BE2C (cell line): ENCODE data around the gene HSPA1L.

ENCODE experiments used
- DNase-seq: peaks from one replicate; pipeline ENCODE4 v3.0.0-alpha.2; 2020
- H3K27me3 ChIP-seq: fragments of 250-450 bp; sonication (Bioruptor Pico); 2 replicates; pipeline ENCODE4 v1.5.1; 2020; ENCODE audit warnings: mild to moderate bottlenecking
- H3K36me3 ChIP-seq: fragments of 250-450 bp; sonication (Bioruptor Pico); 2 replicates; pipeline ENCODE4 v1.5.1; 2020; ENCODE audit warnings: mild to moderate bottlenecking
- H3K4me1 ChIP-seq: fragments of 250-450 bp; sonication (Bioruptor Pico); 2 replicates; pipeline ENCODE4 v1.5.1; 2020
- H3K4me3 ChIP-seq: 2 replicates; pipeline ENCODE4 v1.5.1; 2011; ENCODE audit warnings: low read depth, low read length
- H3K9me3 ChIP-seq: fragments of 250-450 bp; sonication (Bioruptor Pico); 2 replicates; pipeline ENCODE4 v1.5.1; 2020
- CTCF ChIP-seq: IDR thresholded peaks from 2 replicates; pipeline ENCODE4 v1.5.1; 2012; ENCODE audit warnings: mild to moderate bottlenecking, low read depth, low read length

HSPA1L gene

GRCh38 chr6:31765910-31766794 is 48.9 kb downstream of the HSPA1L start:
- H3K4me1 ChIP-seq, result no peaks in the 10 kb centered on the region
- H3K36me3 ChIP-seq, result no peaks in the 10 kb centered on the region
- no peaks in the 10 kb centered on the region for H3K27me3 ChIP-seq
- DNase-seq, result peak; percentile 66
- no peak for TF ChIP-seq CTCF
- no peaks in the 10 kb centered on the region for H3K9me3 ChIP-seq
- peak overlapping the region; percentile 44 for H3K4me3 ChIP-seq

GRCh38 chr6:31765559-31765909 is 49.5 kb downstream of the HSPA1L start:
- no peak for TF ChIP-seq CTCF
- Histone ChIP-seq H3K4me3 (no peak overlapping the region), H3K27me3 (no peaks in the 10 kb centered on the region), H3K4me1 (no peaks in the 10 kb centered on the region), H3K9me3 (no peaks in the 10 kb centered on the region), H3K36me3 (no peaks in the 10 kb centered on the region)
- no peak for DNase-seq

GRCh38 chr6:31764198-31764597 is 50.9 kb downstream of the HSPA1L start:
- Histone ChIP-seq H3K4me1 (no peaks in the 10 kb centered on the region), H3K9me3 (no peaks in the 10 kb centered on the region), H3K4me3 (no peak overlapping the region), H3K36me3 (no peaks in the 10 kb centered on the region), H3K27me3 (no peaks in the 10 kb centered on the region)
- no peak for TF ChIP-seq CTCF
- no peak for DNase-seq

- H3K4me1 ChIP-seq, result no peaks in the 10 kb centered on the region
- no peak for TF ChIP-seq CTCF
- no peaks in the 10 kb centered on the region for H3K36me3 ChIP-seq
- no peaks in the 10 kb centered on the region for H3K9me3 ChIP-seq
- H3K4me3 ChIP-seq, result no peak overlapping the region
- no peaks in the 10 kb centered on the region for H3K27me3 ChIP-seq
- DNase-seq, result no peak
Measured at GRCh38 chr6:31763619-31763940, 51.5 kb downstream of the HSPA1L start.

GRCh38 chr6:31762878-31763618 is 52.0 kb downstream of the HSPA1L start:
- H3K27me3 ChIP-seq, result no peaks in the 10 kb centered on the region
- TF ChIP-seq CTCF, result no peak
- no peaks in the 10 kb centered on the region for H3K9me3 ChIP-seq
- no peak overlapping the region for H3K4me3 ChIP-seq
- no peak for DNase-seq
- no peaks in the 10 kb centered on the region for H3K36me3 ChIP-seq
- no peaks in the 10 kb centered on the region for H3K4me1 ChIP-seq

GRCh38 chr6:31762356-31762755 is 52.7 kb downstream of the HSPA1L start, which contains the start of gene SAPCD1:
Gene SAPCD1 (plus strand): TSS chr6:31762656. CDS start chr6:31763055, 399 bp downstream.
- Histone ChIP-seq H3K4me1 (no peaks in the 10 kb centered on the region), H3K36me3 (no peaks in the 10 kb centered on the region), H3K9me3 (no peaks in the 10 kb centered on the region), H3K4me3 (no peak within 1 kb of the TSS), H3K27me3 (no peaks in the 10 kb centered on the region)
- DNase-seq, result no peak
- no peak for TF ChIP-seq CTCF
